SIG-M5 treated with dmso at 0.1 percent for 504 hours (cell line): Measurements from ENCODE around the gene SNAPC3.
"Not testable (repeated sequence)": the region's sequence is repeated elsewhere in the genome, so short reads cannot be mapped to it uniquely, and the experiment has no call there.

Source experiments
- DNase-seq: peaks from one replicate; lab custom pipeline; 2025; ENCODE audit not compliant: unreplicated experiment; lab: John Stamatoyannopoulos, UW

Gene SNAPC3

GRCh38 chr9:15422372-15423230 lies at the start of gene SNAPC3:
Gene SNAPC3, plus strand, starts transcription at chr9:15422876. Its CDS starts 4 bp downstream, at chr9:15422880.
- peak; percentile 90 for DNase-seq

GRCh38 chr9:15373881-15374280 lies 48.8 kb upstream of the SNAPC3 start:
- DNase-seq: no peak

- DNase-seq: peak; percentile 2
Observed at GRCh38 chr9:15374310-15374709, 48.4 kb upstream of the SNAPC3 start.

- no peak for DNase-seq
Observed at GRCh38 chr9:15374825-15375224, 47.9 kb upstream of the SNAPC3 start.

GRCh38 chr9:15377625-15378540 lies 44.8 kb upstream of the SNAPC3 start:
- DNase-seq: peak; percentile 4

- not testable (repeated sequence) for DNase-seq
Observed at GRCh38 chr9:15379317-15379716, 43.4 kb upstream of the SNAPC3 start.

GRCh38 chr9:15379888-15380287 lies 42.8 kb upstream of the SNAPC3 start:
- DNase-seq: not testable (repeated sequence)

- no peak for DNase-seq
Observed at GRCh38 chr9:15381491-15381890, 41.2 kb upstream of the SNAPC3 start.

- no peak for DNase-seq
Observed at GRCh38 chr9:15386465-15386864, 36.2 kb upstream of the SNAPC3 start.

GRCh38 chr9:15389173-15389572 lies 33.5 kb upstream of the SNAPC3 start:
- DNase-seq: no peak

GRCh38 chr9:15389631-15390030 lies 33.0 kb upstream of the SNAPC3 start:
- DNase-seq: no peak

- DNase-seq: no peak
Observed at GRCh38 chr9:15390201-15390600, 32.5 kb upstream of the SNAPC3 start.

- no peak for DNase-seq
Observed at GRCh38 chr9:15392363-15392762, 30.3 kb upstream of the SNAPC3 start.

GRCh38 chr9:15400281-15400941 lies 22.3 kb upstream of the SNAPC3 start:
- no peak for DNase-seq

GRCh38 chr9:15401266-15401665 lies 21.4 kb upstream of the SNAPC3 start:
- DNase-seq: no peak

- DNase-seq: no peak
Observed at GRCh38 chr9:15403155-15403554, 19.5 kb upstream of the SNAPC3 start.

GRCh38 chr9:15404171-15404570 lies 18.5 kb upstream of the SNAPC3 start:
- DNase-seq: no peak

GRCh38 chr9:15416880-15417279 lies 5.8 kb upstream of the SNAPC3 start:
- no peak for DNase-seq

- DNase-seq: no peak
Observed at GRCh38 chr9:15417626-15418025, 5.0 kb upstream of the SNAPC3 start.

GRCh38 chr9:15420796-15421195 lies 1.9 kb upstream of the SNAPC3 start:
- DNase-seq: no peak

- no peak for DNase-seq
Observed at GRCh38 chr9:15421532-15421931, 1.1 kb upstream of the SNAPC3 start.
